Ureter (tissue), 1 donor: Measurements from ENCODE around the gene CLASP1. TPM values are rescaled to one million over a fixed set of nuclear protein-coding genes. Genes with fewer than 3 reads are reported as not detected.

ENCODE experiments used
- DNase-seq: peaks from one replicate; pipeline ENCODE4 v3.0.0-alpha.2; 2020; ENCODE audit warnings: low spot score
- total RNA-seq: library from RNA; stranded (reverse); gene quantifications from one replicate; pipeline ENCODE4 v1.2.4, GENCODE V29; 2023
- donor health status: DM: yes; HTN: yes; CAD: no.

CLASP1 gene
- total RNA-seq, 1 donor from 2014 or later, result 74.8 TPM

GRCh38 chr2:121427187-121427689 lies 222.0 kb downstream of the CLASP1 start:
- DNase-seq, result no peak

GRCh38 chr2:121420486-121420885 lies 228.8 kb downstream of the CLASP1 start:
- no peak for DNase-seq

- DNase-seq, result no peak
These were observed 230.1 kb downstream of the CLASP1 start for GRCh38 chr2:121419081-121419699.

- DNase-seq, result no peak
These were observed 230.7 kb downstream of the CLASP1 start for GRCh38 chr2:121418494-121419058.

GRCh38 chr2:121417826-121418225 lies 231.4 kb downstream of the CLASP1 start:
- no peak for DNase-seq

- no peak for DNase-seq
These were observed 233.5 kb downstream of the CLASP1 start for GRCh38 chr2:121415727-121416126.

- DNase-seq, result no peak
These were observed 236.9 kb downstream of the CLASP1 start for GRCh38 chr2:121412349-121412748.

GRCh38 chr2:121409966-121410365 lies 239.3 kb downstream of the CLASP1 start:
- DNase-seq, result no peak

- no peak for DNase-seq
These were observed 239.9 kb downstream of the CLASP1 start for GRCh38 chr2:121409388-121409787.

GRCh38 chr2:121408641-121409040 lies 240.6 kb downstream of the CLASP1 start:
- no peak for DNase-seq

- no peak for DNase-seq
These were observed 244.0 kb downstream of the CLASP1 start for GRCh38 chr2:121405233-121405632.

- DNase-seq, result no peak
These were observed 249.1 kb downstream of the CLASP1 start for GRCh38 chr2:121400201-121400600.

- DNase-seq, result no peak
These were observed 250.4 kb downstream of the CLASP1 start for GRCh38 chr2:121398853-121399252.

- no peak for DNase-seq
These were observed 259.1 kb downstream of the CLASP1 start for GRCh38 chr2:121390082-121390692.

GRCh38 chr2:121388371-121388770 lies 260.9 kb downstream of the CLASP1 start:
- DNase-seq, result no peak

GRCh38 chr2:121387591-121388325 lies 261.5 kb downstream of the CLASP1 start:
- no peak for DNase-seq

GRCh38 chr2:121386707-121387106 lies 262.6 kb downstream of the CLASP1 start:
- DNase-seq, result no peak

- no peak for DNase-seq
These were observed 263.2 kb downstream of the CLASP1 start for GRCh38 chr2:121386102-121386501.

- DNase-seq, result no peak
These were observed 266.5 kb downstream of the CLASP1 start for GRCh38 chr2:121382744-121383143.

GRCh38 chr2:121377646-121378045 lies 271.6 kb downstream of the CLASP1 start:
- DNase-seq, result no peak

- no peak for DNase-seq
These were observed 272.6 kb downstream of the CLASP1 start for GRCh38 chr2:121376535-121377250.

GRCh38 chr2:121375621-121376159 lies 273.6 kb downstream of the CLASP1 start:
- no peak for DNase-seq
